T-cell (primary cell): ENCODE results near the gene POMC. TPM values are rescaled to one million over a fixed set of nuclear protein-coding genes. Genes with fewer than 3 reads are reported as not detected.

Experiments
- ATAC-seq, 4 experiments: fragments of 200-7000 bp in 3 of 4; fragments of 150-1000 bp in 1 of 4; cut with Tn5 transposase; replicated peaks in 1 of 4; 1 replicate in 3 of 4; 2 replicates in 1 of 4; pipeline ENCODE4 v1.10.0; 2021; ENCODE audit warnings: moderate library complexity in 3 of 4, mild to moderate bottlenecking in 2 of 4, moderate number of reproducible peaks in 1 of 4
- CTCF ChIA-PET, 2 donors: fragments of 300-600 bp; sonication (Branson Sonifier 250); formaldehyde crosslinking; loops; one replicate each; lab custom pipeline; 2022; ENCODE audit warnings: antibody characterized with exemption in 2 of 2; lab: Charles Lee
- POLR2A ChIA-PET, 2 donors: fragments of 300-600 bp; sonication (Branson Sonifier 250); formaldehyde crosslinking; loops; one replicate each; lab custom pipeline; 2022; ENCODE audit warnings: antibody characterized with exemption in 2 of 2; lab: Charles Lee
- DNase-seq, 35 experiments: peaks; one replicate each; pipeline versions ENCODE4 v3.0.0 to v3.0.0-alpha.2; 2013 to 2023
- H3K27ac ChIP-seq: one replicate; pipeline ENCODE4 v1.5.1; 2013; ENCODE audit warnings: low read length
- H3K27me3 ChIP-seq, 2 experiments: replicated peaks in 1 of 2; 1 replicate in 1 of 2; 2 replicates in 1 of 2; pipeline versions ENCODE4 v1.6.1 to v1.7.0; 2013; ENCODE audit warnings: low read length in 1 of 2, mixed read lengths in 1 of 2; ENCODE audit not compliant: control insufficient read depth in 2 of 2, insufficient read depth in 2 of 2; ENCODE audit errors: extremely low read depth in 1 of 2
- H3K36me3 ChIP-seq, 2 donors: 1 replicate in 1 of 2; 2 replicates in 1 of 2; pipeline versions ENCODE4 v1.6.1 to v1.7.0; 2013; ENCODE audit warnings: low read length in 1 of 2; ENCODE audit not compliant: control insufficient read depth in 2 of 2, insufficient read depth in 1 of 2; ENCODE audit errors: extremely low read depth in 1 of 2
- H3K4me1 ChIP-seq, 2 experiments: 1 replicate in 1 of 2; 2 replicates in 1 of 2; pipeline versions ENCODE4 v1.6.1 to v1.7.0; 2013; ENCODE audit warnings: low read length in 2 of 2, mixed read lengths in 1 of 2; ENCODE audit not compliant: insufficient read depth in 2 of 2, control insufficient read depth in 1 of 2; ENCODE audit errors: extremely low read depth in 1 of 2
- H3K4me3 ChIP-seq, 2 donors: 1 replicate in 1 of 2; 2 replicates in 1 of 2; pipeline versions ENCODE4 v1.5.1 to v1.7.0; 2013; ENCODE audit warnings: mild to moderate bottlenecking in 2 of 2, low read length in 1 of 2, moderate library complexity in 1 of 2; ENCODE audit not compliant: control insufficient read depth in 1 of 2; ENCODE audit errors: extremely low read depth in 1 of 2
- H3K9me3 ChIP-seq: 2 replicates; pipeline ENCODE4 v1.7.0; 2013
- H3K27ac Mint-ChIP-seq, 2 donors: one replicate each; pipeline ENCODE4 v1.8.0; 2020 to 2021; ENCODE audit warnings: mild to moderate bottlenecking in 2 of 2, mixed read lengths in 2 of 2
- H3K27me3 Mint-ChIP-seq, 2 donors: one replicate each; pipeline ENCODE4 v1.8.0; 2021 to 2022; ENCODE audit warnings: mixed read lengths in 2 of 2
- H3K36me3 Mint-ChIP-seq: one replicate; pipeline ENCODE4 v1.8.0; 2021; ENCODE audit warnings: mixed read lengths
- H3K4me1 Mint-ChIP-seq, 3 donors: one replicate each; pipeline ENCODE4 v1.8.0; 2020 to 2022; ENCODE audit warnings: mixed read lengths in 3 of 3, mild to moderate bottlenecking in 1 of 3
- H3K4me3 Mint-ChIP-seq, 3 donors: one replicate each; pipeline ENCODE4 v1.8.0; 2020 to 2022; ENCODE audit warnings: mild to moderate bottlenecking in 3 of 3, mixed read lengths in 3 of 3, moderate library complexity in 3 of 3
- H3K9me3 Mint-ChIP-seq, 3 donors: one replicate each; pipeline ENCODE4 v1.8.0; 2020 to 2022; ENCODE audit warnings: mixed read lengths in 3 of 3
- WGBS: methylation state at CpG from one replicate; pipeline ENCODE4 v1.1.5; 2013; ENCODE audit warnings: missing lambda C conversion rate; ENCODE audit not compliant: insufficient coverage; 5-methylcytosine and 5-hydroxymethylcytosine counted together
- total RNA-seq, 35 experiments: library from RNA in 6 of 35; stranded (reverse) in 6 of 35; fragments of 120-200 nt in 1 of 35; gene quantifications; one replicate each; pipeline versions ENCODE4 v1.2.1 to v1.2.4 and lab custom pipeline; 2013 to 2026

Gene POMC
- total RNA-seq, 5 donors from 2014 or later (not counting 1 experiment from before 2014, with no cell fraction given) = 2.4 to 7.5 (median 4.8) TPM

GRCh38 chr2:25116956-25117355 lies 51.4 kb downstream of the POMC start:
- H3K27ac Mint-ChIP-seq = no peak overlapping the region
- peaks cover 0 to 10% of the 10 kb centered on the region in 2 donors for H3K27me3 Mint-ChIP-seq
- no peaks in the 10 kb centered on the region for H3K36me3 Mint-ChIP-seq
- 91% methylated on average over 8 of the region's 13 CpGs for WGBS
- DNase-seq = no peak
- peaks cover 0 to 21% of the 10 kb centered on the region in 2 experiments for H3K27me3 ChIP-seq
- no peaks in the 10 kb centered on the region for H3K4me1 Mint-ChIP-seq
- no peaks in the 10 kb centered on the region for H3K9me3 Mint-ChIP-seq
- ATAC-seq = no peak
- CTCF ChIA-PET = no interaction called here
- H3K4me3 ChIP-seq = no peak overlapping the region
- H3K27ac ChIP-seq = no peak overlapping the region
- H3K4me3 Mint-ChIP-seq = no peak overlapping the region
- H3K9me3 ChIP-seq = no peaks in the 10 kb centered on the region
- no peaks in the 10 kb centered on the region for H3K4me1 ChIP-seq
- POLR2A ChIA-PET = no interaction called here
- no peaks in the 10 kb centered on the region for H3K36me3 ChIP-seq

- Histone ChIP-seq H3K27ac (no peak overlapping the region), H3K9me3 (no peaks in the 10 kb centered on the region), H3K36me3 (no peaks in the 10 kb centered on the region), H3K4me1 (no peaks in the 10 kb centered on the region), H3K27me3 (peaks cover 0 to 19% of the 10 kb centered on the region in 2 experiments), H3K4me3 (no peak overlapping the region)
- H3K27ac Mint-ChIP-seq = no peak overlapping the region
- no peaks in the 10 kb centered on the region for H3K4me1 Mint-ChIP-seq
- H3K27me3 Mint-ChIP-seq = peaks cover 0 to 10% of the 10 kb centered on the region in 2 donors
- ChIA-PET CTCF (no interaction called here), POLR2A (no interaction called here)
- DNase-seq (no peak), ATAC-seq (no peak)
- H3K36me3 Mint-ChIP-seq = no peaks in the 10 kb centered on the region
- WGBS = no CpG with 5 or more reads among the region's 4 CpGs
- no peak overlapping the region for H3K4me3 Mint-ChIP-seq
- H3K9me3 Mint-ChIP-seq = no peaks in the 10 kb centered on the region
These were observed 52.5 kb downstream of the POMC start for GRCh38 chr2:25115902-25116301.

- H3K27me3 Mint-ChIP-seq = peaks cover 0 to 10% of the 10 kb centered on the region in 2 donors
- Histone ChIP-seq H3K27ac (no peak overlapping the region), H3K27me3 (peaks cover 0 to 19% of the 10 kb centered on the region in 2 experiments), H3K4me3 (no peak overlapping the region), H3K9me3 (no peaks in the 10 kb centered on the region), H3K36me3 (no peaks in the 10 kb centered on the region), H3K4me1 (no peaks in the 10 kb centered on the region)
- ChIA-PET POLR2A (interaction anchor here in 1 of 2 donors (0.6 kb wide), 1 partner anchor 457 kb away, joined by 3 read pairs; no protein-coding TSS in a partner anchor), CTCF (no interaction called here)
- no peak overlapping the region for H3K27ac Mint-ChIP-seq
- H3K36me3 Mint-ChIP-seq = no peaks in the 10 kb centered on the region
- no peak overlapping the region for H3K4me3 Mint-ChIP-seq
- H3K4me1 Mint-ChIP-seq = no peaks in the 10 kb centered on the region
- DNase-seq = no peak
- 81% methylated on average over 5 of the region's 9 CpGs for WGBS
- H3K9me3 Mint-ChIP-seq = no peaks in the 10 kb centered on the region
- no peak for ATAC-seq
These were observed 53.0 kb downstream of the POMC start for GRCh38 chr2:25115249-25115883.

- H3K36me3 Mint-ChIP-seq = no peaks in the 10 kb centered on the region
- CTCF ChIA-PET = no interaction called here
- DNase-seq (no peak), ATAC-seq (no peak)
- no peak overlapping the region for H3K4me3 ChIP-seq
- H3K9me3 Mint-ChIP-seq = no peaks in the 10 kb centered on the region
- no peaks in the 10 kb centered on the region for H3K9me3 ChIP-seq
- no peak overlapping the region for H3K4me3 Mint-ChIP-seq
- peaks cover 0 to 26% of the 10 kb centered on the region in 2 experiments for H3K27me3 ChIP-seq
- H3K4me1 Mint-ChIP-seq = peaks cover 0 to 2% (median 0%) of the 10 kb centered on the region in 3 donors
- H3K36me3 ChIP-seq = no peaks in the 10 kb centered on the region
- 45% methylated on average over 3 of the region's 3 CpGs for WGBS
- H3K4me1 ChIP-seq = no peaks in the 10 kb centered on the region
- H3K27ac Mint-ChIP-seq = no peak overlapping the region
- H3K27me3 Mint-ChIP-seq = peaks cover 5 to 11% of the 10 kb centered on the region in 2 donors
- no peak overlapping the region for H3K27ac ChIP-seq
- POLR2A ChIA-PET = no interaction called here
These were observed 56.3 kb downstream of the POMC start for GRCh38 chr2:25112113-25112512.

Other genes with a start within 250 kb of the POMC start
- gene ADCY3, start 248.3 kb downstream of the POMC start, total RNA-seq = 10 to 100 TPM; 21.4 to 35.6 (median 32.8) TPM
- 10 to 100 TPM; 10.0 to 15.2 (median 12.7) TPM for gene DNAJC27, start 196.6 kb downstream of the POMC start, total RNA-seq
- under 1 TPM in 3 of 5 donors, not detected in 2; 0.09 to 0.10 (median 0.09) TPM for gene EFR3B, start 126.5 kb downstream of the POMC start, total RNA-seq
- 100 to 1,000 TPM in 1 of 5 donors, 10 to 100 TPM in 4; 78.7 to 125 (median 93.2) TPM for gene DNMT3A, start 173.3 kb upstream of the POMC start, total RNA-seq